HG03469 (cell line): ENCODE results near the gene MYT1.

Source experiments
- ATAC-seq: cut with Tn5 transposase; IDR thresholded peaks from one replicate; pipeline ENCODE4 v1.9.1; 2021; ENCODE audit warnings: mild to moderate bottlenecking, moderate library complexity, moderate number of reproducible peaks; ENCODE audit not compliant: unreplicated experiment

MYT1 gene

DNA sequence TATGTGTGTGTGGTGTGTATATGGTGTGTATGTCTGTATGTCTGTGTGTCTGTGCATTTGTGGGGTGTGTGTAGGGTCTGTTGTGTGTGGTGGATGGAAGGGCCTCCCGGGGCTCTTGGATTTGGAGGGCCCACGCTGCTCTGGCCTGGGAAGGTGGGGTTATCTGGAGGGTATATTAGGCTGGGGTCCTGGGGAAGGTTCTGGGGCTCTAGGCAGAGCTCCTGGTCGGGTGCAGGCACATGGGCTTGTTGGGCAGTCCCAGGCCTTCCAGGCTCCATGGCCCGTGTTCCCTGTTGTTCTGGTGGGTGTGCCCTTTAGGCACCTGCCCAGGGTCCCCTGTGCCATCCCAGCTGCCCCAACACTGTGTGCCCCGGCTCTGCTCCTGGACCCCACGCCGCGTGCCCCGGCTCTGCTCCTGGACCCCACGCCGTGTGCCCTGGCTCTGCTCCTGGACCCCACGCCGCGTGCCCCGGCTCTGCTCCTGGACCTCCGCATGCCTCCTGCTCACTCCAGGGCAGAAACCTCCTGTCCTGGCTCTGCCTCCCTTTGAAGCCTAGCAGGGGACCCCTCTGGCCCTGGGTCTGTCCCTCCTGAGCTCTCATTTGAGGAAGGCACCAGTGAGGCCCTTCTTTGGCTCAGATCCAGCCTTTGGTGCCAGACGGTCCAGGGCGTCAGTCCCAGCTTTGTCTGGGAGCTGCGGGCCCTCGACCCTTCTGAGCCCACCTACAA, 10.2 kb upstream of the MYT1 start:
- no peak for ATAC-seq

GRCh38 chr20:64154590-64155257, 9.5 kb upstream of the MYT1 start:
- ATAC-seq = no peak

- ATAC-seq = no peak
Measured at GRCh38 chr20:64155258-64156135, 8.8 kb upstream of the MYT1 start.

- ATAC-seq = no peak
Measured at GRCh38 chr20:64156136-64156885, 7.9 kb upstream of the MYT1 start.

GRCh38 chr20:64156886-64157875, 7.1 kb upstream of the MYT1 start:
- no peak for ATAC-seq

DNA sequence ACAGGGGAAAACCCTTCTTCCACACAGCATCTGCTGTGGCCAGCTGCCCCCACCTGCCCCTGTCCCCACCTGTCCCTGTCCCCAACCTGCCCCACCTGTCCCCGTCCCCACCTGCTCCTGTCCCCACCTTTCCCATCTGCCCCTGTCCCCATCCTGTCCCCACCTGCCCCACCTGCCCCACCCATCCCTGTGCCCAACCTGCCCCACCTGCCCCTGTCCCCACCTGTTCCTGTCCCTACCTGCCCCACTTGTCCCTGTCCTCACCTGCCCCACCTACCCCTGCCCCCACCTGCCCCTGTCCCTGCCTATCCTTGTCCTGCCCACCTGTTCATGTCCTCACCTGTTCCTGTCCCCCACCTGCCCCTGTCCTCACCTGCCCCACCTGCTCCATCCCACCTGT, 6.4 kb upstream of the MYT1 start:
- ATAC-seq = no peak

- no peak for ATAC-seq
Measured at GRCh38 chr20:64158346-64159285, 5.6 kb upstream of the MYT1 start.

GRCh38 chr20:64159286-64159680, 5.0 kb upstream of the MYT1 start:
- no peak for ATAC-seq

GRCh38 chr20:64159711-64160110, 4.5 kb upstream of the MYT1 start:
- ATAC-seq = no peak

GRCh38 chr20:64160118-64160517, 4.1 kb upstream of the MYT1 start:
- no peak for ATAC-seq

- ATAC-seq = no peak
Measured at GRCh38 chr20:64160526-64161355, 3.5 kb upstream of the MYT1 start.

GRCh38 chr20:64161356-64162238, 2.7 kb upstream of the MYT1 start:
- ATAC-seq = no peak

- ATAC-seq = no peak
Measured at GRCh38 chr20:64162239-64162910, 1.9 kb upstream of the MYT1 start.

GRCh38 chr20:64163776-64164122, 503 bp upstream of the MYT1 start:
- ATAC-seq = no peak

- ATAC-seq = no peak
Measured at GRCh38 chr20:64165866-64166600, 1.8 kb downstream of the MYT1 start.
